Right cardiac atrium (tissue), 5 donors: ENCODE measurements around the gene RAET1G. TPM values are rescaled to one million over a fixed set of nuclear protein-coding genes. Genes with fewer than 3 reads are reported as not detected.
A peak's percentile ranks its signal among the peaks of the same experiment; 100 is the strongest.

Experiments used
- ATAC-seq, 2 donors: fragments of 200-7000 bp; cut with Tn5 transposase; one replicate each; pipeline versions ENCODE4 v1.8.0 to v1.9.1; 2020; ENCODE audit warnings: moderate library complexity in 2 of 2, mild to moderate bottlenecking in 1 of 2
- DNase-seq, 3 donors: peaks; one replicate each; pipeline ENCODE4 v3.0.0-alpha.2; 2020
- H3K27ac ChIP-seq: one replicate; pipeline ENCODE4 v1.5.1; 2013; ENCODE audit warnings: mild to moderate bottlenecking, low read length, control low read depth, moderate library complexity
- H3K27me3 ChIP-seq: one replicate; pipeline ENCODE4 v1.6.1; 2013; ENCODE audit not compliant: control insufficient read depth, insufficient read depth
- H3K4me1 ChIP-seq: one replicate; pipeline ENCODE4 v1.6.1; 2013; ENCODE audit warnings: low read length; ENCODE audit not compliant: control insufficient read depth, insufficient read depth
- H3K4me3 ChIP-seq: one replicate; pipeline ENCODE4 v1.5.1; 2013; ENCODE audit warnings: low read length, control low read depth
- H3K9me3 ChIP-seq: one replicate; pipeline ENCODE4 v1.6.1; 2013; ENCODE audit warnings: low read length; ENCODE audit not compliant: control insufficient read depth
- WGBS: extraction: QIAGEN DNeasy Blood & Tissue Kit; methylation state at CpG from one replicate; pipeline ENCODE4 v1.1.7; 2013; 5-methylcytosine and 5-hydroxymethylcytosine counted together
- intact Hi-C, 4 donors: fragments of 100-400 bp; cut with DNase I; formaldehyde crosslinking; loops; one replicate each; pipeline versions ENCODE4 v1.11.0 to v1.14.0; 2022 to 2023
- polyA plus RNA-seq: library from polyadenylated mRNA; stranded (reverse); fragments of 200-250 nt; gene quantifications from one replicate; pipeline ENCODE4 v1.2.3, GENCODE V29; 2013
- total RNA-seq, 4 donors: library from RNA; stranded (reverse); fragmentation: NEBNext Ultra II Directional; extraction: Animal tissue kit (Norgen Biotek cat#: 25700); gene quantifications; one replicate each; pipeline ENCODE4 v1.2.1, GENCODE V29; 2021
- donor health status: healthy with polysubstance abuse.
- donor health status: DM: no; HTN: yes; CAD: no.
- donor health status: DM: no; HTN: no; CAD: no.
- donor health status: DM: no; HTN: yes; CAD: no; lungs with severe emphysema.
- donor health status: DM: yes; HTN: yes; CAD: no.

RAET1G gene
- total and polyA plus RNA-seq, 5 donors: 0.20 to 0.43 TPM; not detected in 3

GRCh38 chr6:149884617-149885016 is 38.3 kb downstream of the RAET1G start:
- Histone ChIP-seq H3K27me3 (no peaks in the 10 kb centered on the region), H3K9me3 (no peaks in the 10 kb centered on the region), H3K4me3 (no peak overlapping the region), H3K4me1 (peaks cover 2% of the 10 kb centered on the region), H3K27ac (no peak overlapping the region)
- no peak for ATAC-seq
- WGBS: 75% methylated on average over 7 of the region's 7 CpGs
- DNase-seq: peak in 1 of 3 donors; percentile 56
- intact Hi-C loops: no loop called here

GRCh38 chr6:149884215-149884614 is 38.7 kb downstream of the RAET1G start:
- intact Hi-C loops: no loop called here
- H3K27me3 ChIP-seq: no peaks in the 10 kb centered on the region
- H3K4me3 ChIP-seq: no peak overlapping the region
- peak in 1 of 3 donors; percentile 80 for DNase-seq
- H3K27ac ChIP-seq: no peak overlapping the region
- H3K9me3 ChIP-seq: no peaks in the 10 kb centered on the region
- peak; percentile 67 to 75 for ATAC-seq
- WGBS: 33% methylated on average over 11 of the region's 11 CpGs
- H3K4me1 ChIP-seq: peaks cover 2% of the 10 kb centered on the region

- H3K27me3 ChIP-seq: no peaks in the 10 kb centered on the region
- intact Hi-C loops: no loop called here
- no peak overlapping the region for H3K27ac ChIP-seq
- no peaks in the 10 kb centered on the region for H3K9me3 ChIP-seq
- DNase-seq (no peak), ATAC-seq (no peak)
- H3K4me3 ChIP-seq: no peak overlapping the region
- peaks cover 2% of the 10 kb centered on the region for H3K4me1 ChIP-seq
- 95% methylated on average over 2 of the region's 2 CpGs for WGBS
Observed at GRCh38 chr6:149881860-149882259, 41.1 kb downstream of the RAET1G start.

DNA sequence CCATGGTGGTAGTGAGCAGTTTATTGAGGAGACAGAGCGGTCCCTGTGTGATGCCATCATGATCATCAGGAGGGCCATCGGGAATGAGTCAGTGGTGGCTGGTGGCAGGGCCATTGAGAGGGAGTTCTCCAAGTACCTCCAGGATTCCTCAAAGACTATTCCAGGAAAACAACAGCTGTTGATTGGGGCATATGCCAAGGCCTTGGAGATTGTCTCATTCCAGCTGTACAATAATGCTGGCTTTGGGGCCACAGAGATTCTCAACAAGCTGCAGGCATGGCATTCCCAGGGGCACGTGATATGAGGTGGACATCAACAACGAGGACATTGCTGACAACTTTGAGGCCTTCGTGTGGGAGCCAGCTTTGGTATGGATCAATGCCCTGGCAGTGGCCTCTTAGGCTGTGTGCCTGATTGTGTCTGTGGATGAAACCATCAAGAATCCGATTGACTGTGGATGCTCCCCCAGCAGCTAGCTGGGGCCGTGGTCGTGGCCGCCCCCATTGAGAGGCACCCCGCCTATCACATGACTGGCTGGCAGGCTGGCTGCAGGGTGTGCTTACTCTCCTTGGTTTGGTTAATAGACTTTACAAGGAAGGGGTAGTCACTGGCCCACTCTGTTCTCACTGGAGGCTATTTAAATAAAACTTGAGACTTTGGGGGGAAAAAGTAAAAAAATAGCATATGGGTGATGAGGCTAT is 41.7 kb downstream of the RAET1G start:
- DNase-seq (peak in 1 of 3 donors; percentile 24), ATAC-seq (no peak)
- Histone ChIP-seq H3K27ac (no peak overlapping the region), H3K27me3 (no peaks in the 10 kb centered on the region), H3K4me3 (no peak overlapping the region), H3K9me3 (no peaks in the 10 kb centered on the region), H3K4me1 (peaks cover 2% of the 10 kb centered on the region)
- 78% methylated on average over 10 of the region's 10 CpGs for WGBS
- intact Hi-C loops: no loop called here

DNA sequence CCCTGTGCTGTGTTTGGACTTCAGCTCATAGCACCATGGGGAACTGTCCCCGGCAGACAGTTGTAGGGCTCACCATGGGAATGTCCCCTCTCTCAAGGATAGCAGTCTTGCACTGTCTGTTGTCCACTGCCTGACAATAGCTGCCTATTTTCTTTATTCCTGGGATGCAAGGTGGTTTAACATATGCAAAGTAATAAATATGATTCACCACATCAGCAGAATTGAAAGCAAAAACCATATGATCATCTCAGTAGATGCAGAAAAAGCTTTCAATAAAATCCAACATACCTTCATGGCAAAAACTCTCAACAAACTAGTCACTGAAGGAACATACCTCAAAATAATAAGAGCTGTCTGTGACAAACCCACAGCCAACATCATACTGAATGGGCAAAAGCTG is 45.3 kb downstream of the RAET1G start:
- WGBS: 93% methylated on average over 1 of the region's 1 CpG
- intact Hi-C loops: no loop called here
- Histone ChIP-seq H3K27ac (no peak overlapping the region), H3K4me1 (peaks cover 2% of the 10 kb centered on the region), H3K27me3 (no peaks in the 10 kb centered on the region), H3K9me3 (no peaks in the 10 kb centered on the region), H3K4me3 (no peak overlapping the region)
- DNase-seq (no peak), ATAC-seq (no peak)

DNA sequence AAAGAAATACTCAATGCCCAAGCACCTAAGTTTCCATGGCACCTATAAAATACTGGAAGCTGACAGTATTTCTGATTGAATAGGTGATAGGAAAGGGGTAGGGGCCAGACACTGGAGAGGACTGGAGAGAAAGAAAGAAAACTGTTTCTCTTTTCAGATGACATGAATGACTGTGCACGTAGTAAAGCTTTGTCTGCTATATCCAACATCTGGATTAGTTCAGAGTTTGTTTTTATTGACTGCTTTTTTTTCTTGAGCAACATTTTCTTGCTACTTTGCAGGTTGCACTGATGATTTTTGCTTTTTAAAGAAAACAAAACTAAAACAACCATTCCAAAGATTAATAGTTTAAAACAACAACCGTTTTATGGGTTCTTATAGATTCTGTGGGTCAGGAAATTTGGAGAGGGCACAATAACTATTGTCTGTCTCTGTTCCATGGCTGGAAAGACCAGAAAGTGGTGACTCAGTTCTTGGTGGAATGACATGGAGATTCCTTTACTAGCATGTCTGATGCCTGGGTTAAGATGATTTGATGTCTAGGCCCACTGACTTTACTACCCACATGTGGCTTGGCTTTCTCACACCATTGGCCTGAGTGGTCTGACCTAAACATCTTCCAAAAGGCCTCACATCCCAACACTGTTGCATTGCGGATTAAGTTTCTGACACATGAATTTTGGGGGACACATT is 46.5 kb downstream of the RAET1G start:
- Histone ChIP-seq H3K4me3 (no peak overlapping the region), H3K9me3 (no peaks in the 10 kb centered on the region), H3K27me3 (no peaks in the 10 kb centered on the region), H3K27ac (no peak overlapping the region), H3K4me1 (peaks cover 2% of the 10 kb centered on the region)
- ATAC-seq (no peak), DNase-seq (no peak)
- WGBS: 83% methylated on average over 3 of the region's 3 CpGs
- intact Hi-C loops: no loop called here

DNA sequence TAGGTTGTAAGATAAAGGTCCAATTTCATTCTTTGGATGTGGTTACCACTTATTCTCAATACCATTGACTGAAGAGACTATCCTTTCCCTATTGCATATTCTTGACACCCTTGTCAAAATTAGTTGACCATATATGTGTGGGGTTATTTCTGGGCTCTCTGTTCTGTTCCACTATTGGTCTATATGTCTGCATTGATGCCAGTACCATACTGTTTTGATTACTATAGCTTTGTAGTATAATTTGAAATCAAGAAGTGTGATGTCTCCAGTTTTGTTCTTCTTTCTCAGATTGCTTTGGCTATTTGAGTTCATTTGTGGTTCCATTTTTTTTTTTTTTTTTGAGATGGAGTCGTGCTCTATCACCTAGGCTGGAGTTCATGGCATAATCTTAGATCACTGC is 50.7 kb downstream of the RAET1G start:
- ATAC-seq (no peak), DNase-seq (no peak)
- no peaks in the 10 kb centered on the region for H3K27me3 ChIP-seq
- 79% methylated on average over 1 of the region's 1 CpG for WGBS
- H3K9me3 ChIP-seq: no peaks in the 10 kb centered on the region
- no peak overlapping the region for H3K4me3 ChIP-seq
- no peaks in the 10 kb centered on the region for H3K4me1 ChIP-seq
- intact Hi-C loops: no loop called here
- no peak overlapping the region for H3K27ac ChIP-seq

GRCh38 chr6:149871182-149871581 is 51.7 kb downstream of the RAET1G start:
- Histone ChIP-seq H3K9me3 (no peaks in the 10 kb centered on the region), H3K27me3 (no peaks in the 10 kb centered on the region), H3K4me3 (no peak overlapping the region), H3K4me1 (no peaks in the 10 kb centered on the region), H3K27ac (no peak overlapping the region)
- ATAC-seq: no peak
- DNase-seq: no peak
- 90% methylated on average over 2 of the region's 2 CpGs for WGBS
- intact Hi-C loops: no loop called here

GRCh38 chr6:149869275-149869892 is 53.5 kb downstream of the RAET1G start:
- no peak for DNase-seq
- Histone ChIP-seq H3K27me3 (no peaks in the 10 kb centered on the region), H3K9me3 (no peaks in the 10 kb centered on the region), H3K27ac (no peak overlapping the region), H3K4me3 (no peak overlapping the region), H3K4me1 (no peaks in the 10 kb centered on the region)
- intact Hi-C loops: loop anchor here in 1 of 4 donors (5.0 kb wide), 1 partner anchor 53 kb away; the partner anchor contains the start of gene RAET1G
- 63% methylated on average over 10 of the region's 10 CpGs for WGBS
- no peak for ATAC-seq

DNA sequence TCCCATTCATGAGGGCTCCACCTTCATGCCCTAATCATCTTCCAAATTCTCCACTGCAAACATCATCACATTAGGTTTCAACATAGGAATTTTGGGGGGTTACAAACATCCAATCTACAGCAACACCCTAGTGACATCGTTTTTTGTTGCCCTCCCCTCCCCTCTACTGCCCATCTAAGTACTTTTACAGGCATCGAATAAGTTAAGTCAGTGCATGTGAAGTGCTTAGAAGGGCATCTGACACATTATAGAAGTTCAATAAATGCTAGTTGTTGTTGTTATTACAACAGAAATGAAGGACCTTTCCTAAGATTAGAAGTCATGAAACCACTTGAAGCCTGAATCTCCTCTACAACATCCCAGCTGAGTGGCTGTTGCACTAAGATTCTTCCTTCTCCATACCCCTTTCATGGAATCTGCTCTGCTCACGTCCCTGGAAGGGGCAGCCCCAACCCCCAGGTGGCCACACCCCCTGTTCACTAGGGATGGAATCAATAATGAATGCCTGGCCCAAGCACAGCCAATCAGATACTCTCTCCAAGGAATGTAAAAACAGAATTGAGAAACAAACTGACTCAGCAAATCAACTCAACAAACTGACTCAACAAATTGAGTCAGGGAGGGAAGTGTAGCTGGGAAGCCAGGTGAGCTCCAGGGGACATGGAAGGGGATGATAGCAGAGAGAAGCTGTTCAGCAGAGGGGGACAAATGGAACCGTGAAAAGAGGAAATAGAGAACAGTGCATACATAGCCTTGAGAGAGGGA is 54.9 kb downstream of the RAET1G start:
- 61% methylated on average over 4 of the region's 4 CpGs for WGBS
- H3K27ac ChIP-seq: no peak overlapping the region
- no peaks in the 10 kb centered on the region for H3K9me3 ChIP-seq
- ATAC-seq (no peak), DNase-seq (no peak)
- intact Hi-C loops: loop anchor here in 1 of 4 donors (5.0 kb wide), 1 partner anchor 54 kb away; the partner anchor contains the start of gene RAET1G
- no peaks in the 10 kb centered on the region for H3K27me3 ChIP-seq
- H3K4me3 ChIP-seq: no peak overlapping the region
- no peaks in the 10 kb centered on the region for H3K4me1 ChIP-seq
